Spleen (tissue), 11 donors: Measurements from ENCODE around the gene PPP1CC. TPM values are rescaled to one million over a fixed set of nuclear protein-coding genes. Genes with fewer than 3 reads are reported as not detected.

Source experiments
- DNase-seq: peaks from one replicate; pipeline ENCODE4 v3.0.0-alpha.2; 2020
- H3K27ac ChIP-seq, 8 donors: fragments of 200-600 bp; sonication (generic) in 7 of 8; 1 replicate in 4 of 8; 2 replicates in 4 of 8; pipeline versions ENCODE4 v1.5.0 to v1.8.0; 2016 to 2021; ENCODE audit warnings: inconsistent platforms in 4 of 8, mild to moderate bottlenecking in 4 of 8, moderate library complexity in 1 of 8
- H3K27me3 ChIP-seq, 7 donors: fragments of 200-600 bp; sonication (generic) in 6 of 7; replicated peaks in 1 of 7; 1 replicate in 4 of 7; 2 replicates in 3 of 7; pipeline versions ENCODE4 v1.5.0 to v1.8.0; 2016 to 2021; ENCODE audit warnings: inconsistent platforms in 3 of 7, mild to moderate bottlenecking in 1 of 7
- H3K36me3 ChIP-seq, 6 donors: fragments of 200-600 bp; sonication (generic) in 5 of 6; 1 replicate in 4 of 6; 2 replicates in 2 of 6; pipeline versions ENCODE4 v1.5.0 to v1.8.0; 2016 to 2021; ENCODE audit warnings: inconsistent platforms in 2 of 6
- H3K4me1 ChIP-seq, 6 donors: fragments of 200-600 bp; sonication (generic) in 5 of 6; 1 replicate in 3 of 6; 2 replicates in 3 of 6; pipeline versions ENCODE4 v1.5.0 to v1.8.0; 2016 to 2021; ENCODE audit warnings: inconsistent platforms in 3 of 6
- H3K4me3 ChIP-seq, 8 donors: fragments of 200-600 bp; sonication (generic) in 7 of 8; 1 replicate in 4 of 8; 2 replicates in 4 of 8; pipeline versions ENCODE4 v1.5.0 to v1.8.0; 2016 to 2021; ENCODE audit warnings: inconsistent platforms in 4 of 8, mild to moderate bottlenecking in 4 of 8, moderate library complexity in 2 of 8
- H3K9me3 ChIP-seq, 8 donors: fragments of 200-600 bp; sonication (generic) in 7 of 8; 1 replicate in 4 of 8; 2 replicates in 4 of 8; pipeline versions ENCODE4 v1.5.0 to v1.8.0; 2016 to 2021; ENCODE audit warnings: inconsistent platforms in 4 of 8
- CTCF ChIP-seq, 11 experiments: fragments of 200-600 bp in 7 of 11; fragments of 450-650 bp in 4 of 11; sonication (generic) in 4 of 11; IDR thresholded peaks in 8 of 11; conservative IDR thresholded peaks in 3 of 11; 1 replicate in 7 of 11; 2 replicates in 4 of 11; pipeline versions ENCODE4 v1.4.0 to v1.8.0; 2016 to 2021; ENCODE audit warnings: antibody characterized with exemption in 11 of 11, inconsistent platforms in 4 of 11, mild to moderate bottlenecking in 1 of 11
- POLR2A ChIP-seq, 3 donors: fragments of 450-650 bp; IDR thresholded peaks; one replicate each; pipeline ENCODE4 v1.5.1; 2017; ENCODE audit warnings: antibody characterized with exemption in 3 of 3, mild to moderate bottlenecking in 1 of 3
- POLR2AphosphoS5 ChIP-seq, 3 donors: sonication (generic); formaldehyde crosslinking; IDR thresholded peaks; one replicate each; pipeline ENCODE4 v1.5.1; 2017; ENCODE audit warnings: antibody characterized with exemption in 3 of 3
- WGBS, 5 donors: extraction: QIAGEN DNeasy Blood & Tissue Kit in 3 of 5; methylation state at CpG; one replicate each; pipeline versions ENCODE4 v1.1.5 to v1.1.7; 2013 to 2018; 5-methylcytosine and 5-hydroxymethylcytosine counted together
- intact Hi-C: fragments of 100-400 bp; cut with DNase I; formaldehyde crosslinking; loops from one replicate; pipeline ENCODE4 v1.15.0; 2023; ENCODE audit warnings: low total_unique reads
- polyA plus RNA-seq, 3 donors: library from polyadenylated mRNA; stranded (reverse); fragments of 200-250 nt; gene quantifications; one replicate each; pipeline ENCODE4 v1.2.1, GENCODE V29; 2013
- total RNA-seq, 7 donors: library from RNA; depleted of rRNA in 3 of 7; stranded (reverse); fragments of >200 nt in 3 of 7; fragmentation: NEBNext Ultra II Directional in 4 of 7; extraction: Animal tissue kit (Norgen Biotek cat#: 25700) in 4 of 7; gene quantifications; one replicate each; pipeline versions ENCODE4 v1.1.0 to v1.2.1, GENCODE V29; 2016 to 2021
- donor health status: healthy with polysubstance abuse.
- donor health status: DM: no; HTN: no; CAD: no; lungs with moderate emphysema.
- donor health status: DM: no; HTN: no; CAD: no.
- donor health status: Bipolar disorder and iron deficiency.
- donor health status: healthy.
- donor health status: DM: no; HTN: no; CAD: no.
- donor health status: DM: yes; HTN: yes; CAD: no.

The PPP1CC gene
- total and polyA plus RNA-seq, 10 donors: 74.8 to 173 (median 111) TPM

GRCh38 chr12:110679201-110679600, 63.5 kb downstream of the PPP1CC start:
- H3K36me3 ChIP-seq: peaks cover 0 to 72% (median 7%) of the 10 kb centered on the region in 6 donors
- peaks cover 0 to 12% (median 2%) of the 10 kb centered on the region in 8 donors for H3K9me3 ChIP-seq
- WGBS, 5 donors: 89 to 92% (median 92%) methylated on average over 10 to 12 of the region's 12 CpGs
- intact Hi-C loops: no loop called here
- H3K27me3 ChIP-seq: no peaks in the 10 kb centered on the region
- peak overlapping the region in 4 of 8 donors; percentile 64 to 80 (median 71) for H3K27ac ChIP-seq
- no peak overlapping the region for H3K4me3 ChIP-seq
- TF ChIP-seq CTCF (IDR thresholded peaks at IDR 0.05 in 8 of 11, conservative IDR thresholded peaks at IDR 0.05 in 3 of 11) (no peak), POLR2AphosphoS5 (IDR thresholded peaks at IDR 0.05) (no peak), POLR2A (IDR thresholded peaks at IDR 0.05) (no peak)
- H3K4me1 ChIP-seq: peaks cover 14 to 97% (median 53%) of the 10 kb centered on the region in 6 donors
- DNase-seq: peak; percentile 51

- peak overlapping the region in 6 of 8 donors; percentile 36 to 80 (median 66) for H3K27ac ChIP-seq
- TF ChIP-seq POLR2AphosphoS5 (IDR thresholded peaks at IDR 0.05) (peak in 1 of 3 donors; percentile 25), POLR2A (IDR thresholded peaks at IDR 0.05) (no peak)
- peak; percentile 61 for DNase-seq
- H3K9me3 ChIP-seq: peaks cover 0 to 12% (median 2%) of the 10 kb centered on the region in 8 donors
- H3K27me3 ChIP-seq: no peaks in the 10 kb centered on the region
- peak overlapping the region in 4 of 8 donors; percentile 6 to 52 (median 20) for H3K4me3 ChIP-seq
- peaks cover 0 to 70% (median 7%) of the 10 kb centered on the region in 6 donors for H3K36me3 ChIP-seq
- 65 to 72% (median 68%) methylated on average over 4 of the region's 4 CpGs for WGBS, 5 donors
- intact Hi-C loops: no loop called here
- H3K4me1 ChIP-seq: peaks cover 20 to 98% (median 63%) of the 10 kb centered on the region in 6 donors
Measured at GRCh38 chr12:110677982-110678381, 64.7 kb downstream of the PPP1CC start.

- peak overlapping the region in 6 of 8 donors; percentile 36 to 80 (median 66) for H3K27ac ChIP-seq
- TF ChIP-seq CTCF (IDR thresholded peaks at IDR 0.05 in 8 of 11, conservative IDR thresholded peaks at IDR 0.05 in 3 of 11): no peak
- no peak for TF ChIP-seq POLR2A (IDR thresholded peaks at IDR 0.05)
- peak in 2 of 3 donors; percentile 44 to 58 for TF ChIP-seq POLR2AphosphoS5 (IDR thresholded peaks at IDR 0.05)
- 27 to 35% (median 31%) methylated on average over 5 of the region's 5 CpGs for WGBS, 5 donors
- peak; percentile 78 for DNase-seq
- H3K4me1 ChIP-seq: peaks cover 20 to 98% (median 67%) of the 10 kb centered on the region in 6 donors
- H3K36me3 ChIP-seq: peaks cover 0 to 69% (median 7%) of the 10 kb centered on the region in 6 donors
- H3K4me3 ChIP-seq: peak overlapping the region in 4 of 8 donors; percentile 6 to 52 (median 20)
- H3K27me3 ChIP-seq: no peaks in the 10 kb centered on the region
- intact Hi-C loops: no loop called here
- H3K9me3 ChIP-seq: peaks cover 0 to 12% (median 2%) of the 10 kb centered on the region in 8 donors
Measured at GRCh38 chr12:110677206-110677911, 65.3 kb downstream of the PPP1CC start.

- TF ChIP-seq POLR2A (IDR thresholded peaks at IDR 0.05): no peak
- TF ChIP-seq POLR2AphosphoS5 (IDR thresholded peaks at IDR 0.05): no peak
- no peak for TF ChIP-seq CTCF (IDR thresholded peaks at IDR 0.05 in 8 of 11, conservative IDR thresholded peaks at IDR 0.05 in 3 of 11)
- intact Hi-C loops: no loop called here
- Histone ChIP-seq H3K9me3 (peaks cover 0 to 12% (median 2%) of the 10 kb centered on the region in 8 donors), H3K27ac (peak overlapping the region in 4 of 8 donors; percentile 46 to 80 (median 66)), H3K4me1 (peaks cover 20 to 98% (median 73%) of the 10 kb centered on the region in 6 donors), H3K27me3 (no peaks in the 10 kb centered on the region), H3K36me3 (peaks cover 0 to 69% (median 2%) of the 10 kb centered on the region in 6 donors), H3K4me3 (no peak overlapping the region)
- 83 to 95% (median 92%) methylated on average over 4 of the region's 4 CpGs for WGBS, 5 donors
- DNase-seq: peak; percentile 70
Measured at GRCh38 chr12:110676171-110676570, 66.5 kb downstream of the PPP1CC start.
